Hepatocyte (in vitro differentiated cells): ENCODE data around the gene DRC7. TPM values are rescaled to one million over a fixed set of nuclear protein-coding genes. Genes with fewer than 3 reads are reported as not detected.

ENCODE experiments used
- DNase-seq: peaks from one replicate; pipeline ENCODE4 v3.0.0-alpha.2; 2016; ENCODE audit warnings: low spot score
- H2AFZ ChIP-seq: fragments of 200-600 bp; sonication (generic); 2 replicates; pipeline ENCODE4 v1.6.0; 2016; ENCODE audit warnings: antibody characterized with exemption, mild to moderate bottlenecking
- H3K27ac ChIP-seq: fragments of 200-600 bp; sonication (generic); 2 replicates; pipeline ENCODE4 v1.5.1; 2016; ENCODE audit warnings: mild to moderate bottlenecking
- H3K27me3 ChIP-seq: fragments of 200-600 bp; sonication (generic); 2 replicates; pipeline ENCODE4 v1.6.1; 2016
- H3K36me3 ChIP-seq: fragments of 200-600 bp; sonication (generic); replicated peaks from 2 replicates; pipeline ENCODE4 v1.5.1; 2016; ENCODE audit warnings: low read depth; ENCODE audit not compliant: insufficient read depth
- H3K4me1 ChIP-seq: fragments of 200-600 bp; sonication (generic); 2 replicates; pipeline ENCODE4 v1.5.1; 2016; ENCODE audit warnings: mild to moderate bottlenecking, moderate library complexity; ENCODE audit not compliant: insufficient read depth
- H3K4me2 ChIP-seq: fragments of 200-600 bp; sonication (generic); 2 replicates; pipeline ENCODE4 v1.6.0; 2016
- H3K4me3 ChIP-seq: fragments of 200-600 bp; sonication (generic); 2 replicates; pipeline ENCODE4 v1.5.1; 2016; ENCODE audit warnings: mild to moderate bottlenecking
- H3K79me2 ChIP-seq: fragments of 200-600 bp; sonication (generic); 2 replicates; pipeline ENCODE4 v1.6.0; 2017; ENCODE audit warnings: mild to moderate bottlenecking
- H3K9me2 ChIP-seq: fragments of 200-600 bp; sonication (generic); replicated peaks from 2 replicates; pipeline ENCODE4 v1.6.0; 2017; ENCODE audit warnings: mild to moderate bottlenecking; ENCODE audit not compliant: insufficient read depth
- H3K9me3 ChIP-seq: fragments of 200-600 bp; sonication (generic); 2 replicates; pipeline ENCODE4 v1.5.1; 2016; ENCODE audit warnings: low read depth, mild to moderate bottlenecking
- H4K20me1 ChIP-seq: fragments of 200-600 bp; sonication (generic); 2 replicates; pipeline ENCODE4 v1.6.0; 2016; ENCODE audit warnings: mild to moderate bottlenecking; ENCODE audit not compliant: insufficient read depth, poor library complexity, severe bottlenecking
- EZH2 ChIP-seq: fragments of 200-600 bp; sonication (generic); IDR thresholded peaks from 2 replicates; pipeline ENCODE4 v1.6.1; 2016; ENCODE audit warnings: antibody characterized with exemption, mild to moderate bottlenecking, borderline replicate concordance
- EZH2phosphoT487 ChIP-seq: fragments of 200-600 bp; sonication (generic); IDR thresholded peaks from one replicate; pipeline ENCODE4 v1.6.1; 2018; ENCODE audit warnings: antibody characterized with exemption, mild to moderate bottlenecking, low read depth, moderate library complexity; ENCODE audit not compliant: unreplicated experiment, severe bottlenecking
- WGBS: methylation state at CpG from one replicate; pipeline ENCODE4 v1.1.6; 2016; ENCODE audit warnings: low lambda C conversion rate; ENCODE audit errors: missing lambda C conversion rate; 5-methylcytosine and 5-hydroxymethylcytosine counted together
- polyA plus RNA-seq: library from polyadenylated mRNA; unstranded; fragments of >200 nt; fragmentation: Nextera tagmentation; extraction: Ambion mirVana; gene quantifications from 2 replicates; pipeline ENCODE4 v1.2.1, GENCODE V29; 2016
- total RNA-seq: library from RNA; depleted of rRNA; stranded (reverse); fragments of >200 nt; gene quantifications from 2 replicates; pipeline ENCODE4 v1.2.3, GENCODE V29; 2014
- TF ChIP-seq, protein P1 (sequence below): fragments of 200-600 bp; sonication (generic); IDR thresholded peaks from 2 replicates; pipeline ENCODE4 v1.5.1; 2016; ENCODE audit warnings: antibody characterized with exemption, mild to moderate bottlenecking; ENCODE audit not compliant: poor library complexity

The DRC7 gene
- total and polyA plus RNA-seq, 2 experiments from 2014 or later = 0.27 to 0.93 TPM

DNA sequence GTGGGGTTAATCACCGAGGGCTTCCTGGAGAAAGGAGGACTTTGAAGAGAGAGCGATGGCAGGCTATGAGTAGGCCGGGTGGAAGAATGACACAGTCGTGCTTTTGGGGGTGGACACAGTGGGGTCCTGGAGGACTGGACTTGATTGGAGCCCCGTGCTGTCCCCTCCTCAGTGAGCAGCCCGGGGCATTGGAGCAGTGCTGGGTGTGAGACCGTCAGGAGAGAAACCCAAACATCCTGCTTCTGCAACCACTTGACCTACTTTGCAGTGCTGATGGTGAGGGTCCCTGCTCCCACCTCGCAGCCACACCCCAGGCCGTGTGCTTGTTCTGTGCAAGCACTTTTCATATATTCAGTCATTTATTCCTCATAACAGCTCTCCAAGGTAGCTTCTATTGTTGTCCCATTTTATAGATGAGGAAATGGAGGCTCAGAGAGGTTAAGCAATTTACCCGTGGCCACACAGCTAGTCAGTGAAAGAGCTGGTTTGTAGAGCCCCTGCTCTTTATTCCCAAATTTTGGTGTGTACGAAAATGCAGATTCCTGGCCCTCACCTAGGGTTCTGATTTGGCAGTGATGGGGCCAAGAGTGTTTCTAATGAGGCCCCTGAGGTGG, 38.2 kb upstream of the DRC7 start:
- 90% methylated on average over 11 of the region's 11 CpGs for WGBS
- Histone ChIP-seq H3K4me2 (no peak overlapping the region), H3K4me1 (no peaks in the 10 kb centered on the region), H3K79me2 (no peaks in the 10 kb centered on the region), H4K20me1 (no peaks in the 10 kb centered on the region), H3K9me3 (no peaks in the 10 kb centered on the region), H3K4me3 (no peak overlapping the region), H3K27me3 (no peaks in the 10 kb centered on the region), H2AFZ (no peak overlapping the region), H3K27ac (no peak overlapping the region), H3K36me3 (no peaks in the 10 kb centered on the region), H3K9me2 (no peaks in the 10 kb centered on the region)
- no peak for DNase-seq
- TF ChIP-seq, protein P1, sequence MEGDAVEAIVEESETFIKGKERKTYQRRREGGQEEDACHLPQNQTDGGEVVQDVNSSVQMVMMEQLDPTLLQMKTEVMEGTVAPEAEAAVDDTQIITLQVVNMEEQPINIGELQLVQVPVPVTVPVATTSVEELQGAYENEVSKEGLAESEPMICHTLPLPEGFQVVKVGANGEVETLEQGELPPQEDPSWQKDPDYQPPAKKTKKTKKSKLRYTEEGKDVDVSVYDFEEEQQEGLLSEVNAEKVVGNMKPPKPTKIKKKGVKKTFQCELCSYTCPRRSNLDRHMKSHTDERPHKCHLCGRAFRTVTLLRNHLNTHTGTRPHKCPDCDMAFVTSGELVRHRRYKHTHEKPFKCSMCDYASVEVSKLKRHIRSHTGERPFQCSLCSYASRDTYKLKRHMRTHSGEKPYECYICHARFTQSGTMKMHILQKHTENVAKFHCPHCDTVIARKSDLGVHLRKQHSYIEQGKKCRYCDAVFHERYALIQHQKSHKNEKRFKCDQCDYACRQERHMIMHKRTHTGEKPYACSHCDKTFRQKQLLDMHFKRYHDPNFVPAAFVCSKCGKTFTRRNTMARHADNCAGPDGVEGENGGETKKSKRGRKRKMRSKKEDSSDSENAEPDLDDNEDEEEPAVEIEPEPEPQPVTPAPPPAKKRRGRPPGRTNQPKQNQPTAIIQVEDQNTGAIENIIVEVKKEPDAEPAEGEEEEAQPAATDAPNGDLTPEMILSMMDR = no peak
- no peak for TF ChIP-seq EZH2phosphoT487
- no peak for TF ChIP-seq EZH2

DNA sequence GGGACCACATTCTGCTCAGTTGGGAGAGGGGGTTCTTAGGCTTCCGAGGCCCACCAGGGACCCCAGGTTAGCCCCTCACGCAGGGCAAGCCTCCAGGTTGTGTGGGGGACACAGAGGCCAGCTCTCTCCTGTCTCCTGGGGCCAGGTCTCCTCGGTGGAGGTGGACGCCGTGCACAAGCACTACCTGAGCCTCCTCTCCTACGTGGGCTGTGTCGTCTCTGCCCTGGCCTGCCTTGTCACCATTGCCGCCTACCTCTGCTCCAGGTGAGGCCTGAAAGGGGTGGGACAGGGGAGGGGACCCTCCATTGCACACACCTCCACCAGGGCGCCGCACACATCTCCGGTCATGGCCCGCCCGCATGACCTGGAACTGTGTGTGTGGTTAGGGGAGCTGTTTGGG, 37.4 kb upstream of the DRC7 start:
- no peaks in the 10 kb centered on the region for H3K9me2 ChIP-seq
- no peaks in the 10 kb centered on the region for H4K20me1 ChIP-seq
- no peaks in the 10 kb centered on the region for H3K4me1 ChIP-seq
- H3K4me2 ChIP-seq = no peak overlapping the region
- H3K27me3 ChIP-seq = no peaks in the 10 kb centered on the region
- 94% methylated on average over 13 of the region's 13 CpGs for WGBS
- H3K4me3 ChIP-seq = no peak overlapping the region
- DNase-seq = no peak
- H3K9me3 ChIP-seq = no peaks in the 10 kb centered on the region
- TF ChIP-seq EZH2 (no peak), EZH2phosphoT487 (no peak)
- TF ChIP-seq, protein P1 = no peak
- H3K27ac ChIP-seq = no peak overlapping the region
- no peaks in the 10 kb centered on the region for H3K79me2 ChIP-seq
- no peak overlapping the region for H2AFZ ChIP-seq
- H3K36me3 ChIP-seq = no peaks in the 10 kb centered on the region

DNA sequence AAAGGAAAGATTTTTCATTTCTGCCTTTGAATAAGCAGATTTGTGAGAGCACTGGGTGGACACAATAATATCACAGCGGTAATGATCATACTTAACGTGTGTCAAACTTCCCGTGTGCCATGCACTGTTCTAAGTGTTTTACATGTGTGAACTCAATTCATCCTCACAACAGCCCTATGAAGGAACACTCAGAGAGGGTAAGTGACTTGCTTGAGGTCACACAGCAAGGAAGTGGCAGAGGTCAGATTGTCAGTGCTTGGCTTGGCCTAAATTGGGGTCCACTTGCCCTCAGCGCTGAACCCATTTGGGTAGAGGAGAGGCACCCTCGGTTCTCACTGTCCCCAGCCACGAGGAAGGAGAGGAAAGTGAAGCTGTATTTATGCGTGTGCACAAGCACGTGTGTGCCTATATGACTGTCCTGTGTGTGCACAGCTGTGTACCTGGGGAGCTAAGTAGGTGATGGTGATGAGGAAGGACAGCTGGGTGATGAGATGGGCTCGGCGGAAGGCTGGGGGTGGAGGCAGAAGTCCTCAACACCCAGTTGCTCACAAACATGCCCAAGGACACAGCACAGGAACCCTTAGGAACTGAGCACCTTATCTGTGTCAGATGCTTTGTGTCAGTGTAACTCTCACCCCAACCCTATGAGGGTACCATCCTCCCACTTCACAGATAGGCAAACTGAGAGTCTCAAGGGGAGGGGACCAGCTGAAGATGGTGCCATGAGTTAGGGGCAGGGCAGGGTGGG, 36.3 kb upstream of the DRC7 start:
- no peak overlapping the region for H3K4me3 ChIP-seq
- H3K79me2 ChIP-seq = no peaks in the 10 kb centered on the region
- no peaks in the 10 kb centered on the region for H3K9me3 ChIP-seq
- H2AFZ ChIP-seq = no peak overlapping the region
- no peaks in the 10 kb centered on the region for H3K9me2 ChIP-seq
- no peak overlapping the region for H3K27ac ChIP-seq
- no peaks in the 10 kb centered on the region for H3K27me3 ChIP-seq
- no peaks in the 10 kb centered on the region for H4K20me1 ChIP-seq
- no peak for DNase-seq
- H3K4me2 ChIP-seq = no peak overlapping the region
- no peaks in the 10 kb centered on the region for H3K4me1 ChIP-seq
- 92% methylated on average over 10 of the region's 10 CpGs for WGBS
- TF ChIP-seq, protein P1 = no peak
- TF ChIP-seq EZH2phosphoT487 (no peak), EZH2 (no peak)
- no peaks in the 10 kb centered on the region for H3K36me3 ChIP-seq
